NT2/D1 (cell line): Measurements from ENCODE around the gene SLCO6A1.

ENCODE experiments used
- SUZ12 ChIP-seq: IDR thresholded peaks from 2 replicates; pipeline ENCODE4 v1.6.1; 2011; ENCODE audit not compliant: insufficient read length, insufficient read depth; ENCODE audit errors: extremely low read depth
- ZNF274 ChIP-seq: IDR thresholded peaks from 2 replicates; pipeline ENCODE4 v1.6.1; 2011; ENCODE audit warnings: mild to moderate bottlenecking, low read depth, low read length

DNA sequence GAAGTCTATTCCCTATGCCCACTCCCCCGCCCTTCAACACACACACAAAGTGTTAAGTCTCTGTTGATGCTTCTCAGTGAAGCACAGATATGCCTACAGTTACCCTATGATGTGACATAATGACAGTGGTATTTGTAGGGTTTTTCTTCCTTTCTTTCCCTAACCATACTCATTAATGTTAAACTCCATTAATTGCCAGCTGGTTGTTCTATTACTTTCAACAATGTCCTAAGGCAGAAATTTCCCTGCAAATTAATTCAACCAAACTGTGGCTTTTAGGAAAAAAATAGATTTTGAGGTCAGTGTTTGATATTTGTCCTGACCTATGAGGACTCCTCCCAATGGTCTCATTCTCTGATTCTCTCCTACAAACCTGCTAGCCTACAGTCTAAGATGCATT lies 38.2 kb upstream of the SLCO6A1 start:
- TF ChIP-seq ZNF274 (no peak), SUZ12 (no peak)
